M059J (cell line): ENCODE measurements around the gene SLIT3. TPM values are rescaled to one million over a fixed set of nuclear protein-coding genes. Genes with fewer than 3 reads are reported as not detected.
"Not testable (repeated sequence)": the region's sequence is repeated elsewhere in the genome, so short reads cannot be mapped to it uniquely, and the experiment has no call there.

Source experiments
- DNase-seq: peaks from one replicate; pipeline ENCODE4 v3.0.0-alpha.2; 2012; ENCODE audit warnings: low read depth
- total RNA-seq: library from RNA; depleted of rRNA; stranded (reverse); fragments of >200 nt; shearing (Covaris generic); gene quantifications from 2 replicates; pipeline ENCODE4 v1.2.3, GENCODE V29; 2014

Gene SLIT3
- total RNA-seq, 1 experiment from 2014 or later = 0.17 TPM

- DNase-seq = no peak
Measured at GRCh38 chr5:169146158-169146557, 154.8 kb downstream of the SLIT3 start.

GRCh38 chr5:169142264-169142970 is 158.5 kb downstream of the SLIT3 start:
- DNase-seq = peak; percentile 39

- DNase-seq = not testable (repeated sequence)
Measured at GRCh38 chr5:169140215-169140614, 160.7 kb downstream of the SLIT3 start.

- no peak for DNase-seq
Measured at GRCh38 chr5:169139480-169140050, 161.4 kb downstream of the SLIT3 start.

GRCh38 chr5:169133531-169133930 is 167.4 kb downstream of the SLIT3 start:
- no peak for DNase-seq

GRCh38 chr5:169132302-169132660 is 168.7 kb downstream of the SLIT3 start:
- no peak for DNase-seq

GRCh38 chr5:169131616-169132301 is 169.2 kb downstream of the SLIT3 start:
- no peak for DNase-seq

- no peak for DNase-seq
Measured at GRCh38 chr5:169128679-169129078, 172.3 kb downstream of the SLIT3 start.

GRCh38 chr5:169127431-169127830 is 173.5 kb downstream of the SLIT3 start:
- no peak for DNase-seq

GRCh38 chr5:169126481-169127021 is 174.4 kb downstream of the SLIT3 start:
- DNase-seq = peak; percentile 52

GRCh38 chr5:169125571-169125970 is 175.4 kb downstream of the SLIT3 start:
- DNase-seq = no peak

- DNase-seq = no peak
Measured at GRCh38 chr5:169122951-169123350, 178.0 kb downstream of the SLIT3 start.

GRCh38 chr5:169121630-169122420 is 179.1 kb downstream of the SLIT3 start:
- peak; percentile 76 for DNase-seq

GRCh38 chr5:169119288-169120048 is 181.5 kb downstream of the SLIT3 start:
- DNase-seq = no peak

- peak; percentile 18 for DNase-seq
Measured at GRCh38 chr5:169116961-169117461, 183.9 kb downstream of the SLIT3 start.

GRCh38 chr5:169115461-169116124 is 185.3 kb downstream of the SLIT3 start:
- no peak for DNase-seq

GRCh38 chr5:169114466-169115065 is 186.4 kb downstream of the SLIT3 start:
- DNase-seq = no peak

- no peak for DNase-seq
Measured at GRCh38 chr5:169112016-169112415, 188.9 kb downstream of the SLIT3 start.

- peak; percentile 50 for DNase-seq
Measured at GRCh38 chr5:169106911-169107706, 193.8 kb downstream of the SLIT3 start.
